Natural killer cell treated with Interleukin-12 subunit alpha and Interleukin-12 subunit beta and Interleukin-15 and Interleukin-18, amount 100 ng/mL, for 72 hours (primary cell): ENCODE measurements around the gene KCNQ1. TPM values are rescaled to one million over a fixed set of nuclear protein-coding genes. Genes with fewer than 3 reads are reported as not detected.

Experiments
- ATAC-seq, 2 donors: fragments of 150-1000 bp; cut with Tn5 transposase in 1 of 2; sonication (Bioruptor Pico), chemical (Tn5 transposase) in 1 of 2; 2 replicates each; pipeline ENCODE4 v1.10.0; 2021
- DNase-seq: peaks from one replicate; pipeline ENCODE4 v3.0.0; 2022; ENCODE audit warnings: low spot score
- H3K27ac Mint-ChIP-seq, 2 donors: 1 replicate in 1 of 2; 2 replicates in 1 of 2; pipeline ENCODE4 v1.8.0; 2022; ENCODE audit warnings: mixed read lengths in 2 of 2, mild to moderate bottlenecking in 1 of 2, moderate library complexity in 1 of 2
- H3K27me3 Mint-ChIP-seq, 2 donors: 1 replicate in 1 of 2; 2 replicates in 1 of 2; pipeline ENCODE4 v1.8.0; 2022; ENCODE audit warnings: mixed read lengths in 2 of 2
- H3K36me3 Mint-ChIP-seq: one replicate; pipeline ENCODE4 v1.8.0; 2022; ENCODE audit warnings: mixed read lengths
- H3K4me1 Mint-ChIP-seq, 2 donors: 1 replicate in 1 of 2; 2 replicates in 1 of 2; pipeline ENCODE4 v1.8.0; 2022; ENCODE audit warnings: low read depth in 2 of 2, mixed read lengths in 2 of 2, mild to moderate bottlenecking in 1 of 2
- H3K4me3 Mint-ChIP-seq: one replicate; pipeline ENCODE4 v1.8.0; 2022; ENCODE audit warnings: mixed read lengths
- H3K9me3 Mint-ChIP-seq: 2 replicates; pipeline ENCODE4 v1.8.0; 2022; ENCODE audit warnings: mixed read lengths
- total RNA-seq, 2 donors: library from RNA; stranded (reverse); gene quantifications; one replicate each; pipeline ENCODE4 v1.2.3, GENCODE V29; 2022

Gene KCNQ1
- total RNA-seq, 2 donors from 2014 or later = 0.19 to 1.4 TPM

- Mint-ChIP-seq H3K4me3 (peak overlapping the region; percentile 33), H3K4me1 (peaks cover 13 to 19% of the 10 kb centered on the region in 2 donors), H3K36me3 (no peaks in the 10 kb centered on the region), H3K27ac (no peak overlapping the region), H3K27me3 (peaks cover 7 to 8% of the 10 kb centered on the region in 2 donors), H3K9me3 (no peaks in the 10 kb centered on the region)
- DNase-seq = no peak
- no peak for ATAC-seq
Measured at GRCh38 chr11:2887515-2888195, 442.8 kb downstream of the KCNQ1 start.

GRCh38 chr11:2888266-2888968 lies 443.6 kb downstream of the KCNQ1 start:
- peak in 1 of 2 donors; percentile 50 for ATAC-seq
- H3K27ac Mint-ChIP-seq = no peak overlapping the region
- H3K4me3 Mint-ChIP-seq = no peak overlapping the region
- H3K9me3 Mint-ChIP-seq = no peaks in the 10 kb centered on the region
- DNase-seq = peak; percentile 93
- peaks cover 0 to 1% of the 10 kb centered on the region in 2 donors for H3K27me3 Mint-ChIP-seq
- H3K4me1 Mint-ChIP-seq = peaks cover 8 to 17% of the 10 kb centered on the region in 2 donors
- no peaks in the 10 kb centered on the region for H3K36me3 Mint-ChIP-seq

- Mint-ChIP-seq H3K4me3 (no peak overlapping the region), H3K36me3 (no peaks in the 10 kb centered on the region), H3K27me3 (no peaks in the 10 kb centered on the region), H3K27ac (no peak overlapping the region), H3K9me3 (no peaks in the 10 kb centered on the region), H3K4me1 (peaks cover 8 to 17% of the 10 kb centered on the region in 2 donors)
- DNase-seq (no peak), ATAC-seq (no peak)
Measured at GRCh38 chr11:2889362-2890273, 444.8 kb downstream of the KCNQ1 start.

GRCh38 chr11:2890466-2891294 lies 445.9 kb downstream of the KCNQ1 start:
- ATAC-seq (no peak), DNase-seq (no peak)
- Mint-ChIP-seq H3K27ac (no peak overlapping the region), H3K4me1 (peaks cover 4 to 14% of the 10 kb centered on the region in 2 donors), H3K4me3 (no peak overlapping the region), H3K36me3 (no peaks in the 10 kb centered on the region), H3K9me3 (no peaks in the 10 kb centered on the region), H3K27me3 (no peaks in the 10 kb centered on the region)

- Mint-ChIP-seq H3K36me3 (no peaks in the 10 kb centered on the region), H3K27ac (peak overlapping the region; percentile 43 to 47), H3K4me3 (peak overlapping the region; percentile 76), H3K4me1 (peaks cover 4 to 13% of the 10 kb centered on the region in 2 donors), H3K27me3 (no peaks in the 10 kb centered on the region), H3K9me3 (no peaks in the 10 kb centered on the region)
- DNase-seq (no peak), ATAC-seq (no peak)
Measured at GRCh38 chr11:2891326-2892214, 446.8 kb downstream of the KCNQ1 start.

DNA sequence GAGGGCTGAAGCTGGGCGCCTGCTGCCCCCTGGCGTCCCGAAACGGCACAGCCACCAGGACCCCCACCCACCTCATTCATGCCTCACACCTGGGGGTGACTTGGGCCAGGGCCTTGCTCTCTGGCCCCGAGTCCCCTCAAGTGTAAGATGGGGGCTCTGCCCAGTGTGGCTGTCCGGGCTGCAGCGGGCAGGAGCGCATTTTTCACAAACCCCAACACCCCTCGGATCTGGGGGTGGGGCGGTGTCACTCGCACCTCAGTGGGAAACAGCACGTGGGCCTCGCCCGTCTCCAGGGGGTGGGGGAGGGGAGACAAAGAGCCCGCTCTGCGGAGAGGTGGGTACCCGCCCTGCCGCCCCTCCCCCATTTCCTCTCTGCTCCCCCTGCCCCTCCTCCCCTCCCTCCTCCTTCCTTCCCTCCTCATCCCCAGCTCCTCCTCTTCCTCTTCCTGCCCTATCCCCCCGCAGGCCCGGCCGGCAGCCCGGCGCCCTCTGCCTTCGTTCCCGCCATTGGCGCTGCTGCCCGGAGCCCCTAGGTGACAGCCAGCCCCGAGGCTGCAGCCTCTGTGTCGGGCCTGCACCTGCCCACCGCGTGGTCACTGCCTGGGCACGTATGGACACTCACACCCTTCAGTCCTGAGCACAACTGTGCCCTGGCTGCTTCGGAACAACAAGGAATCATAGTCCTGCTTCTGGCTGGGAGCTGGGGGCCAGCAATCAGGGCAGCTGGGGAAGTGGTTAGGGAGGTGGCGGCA lies 447.6 kb downstream of the KCNQ1 start:
- H3K27me3 Mint-ChIP-seq = no peaks in the 10 kb centered on the region
- peak; percentile 58 to 67 for ATAC-seq
- H3K4me3 Mint-ChIP-seq = peak overlapping the region; percentile 76
- no peaks in the 10 kb centered on the region for H3K36me3 Mint-ChIP-seq
- H3K27ac Mint-ChIP-seq = peak overlapping the region; percentile 47 to 64
- DNase-seq = no peak
- H3K9me3 Mint-ChIP-seq = no peaks in the 10 kb centered on the region
- peaks cover 4 to 11% of the 10 kb centered on the region in 2 donors for H3K4me1 Mint-ChIP-seq

- Mint-ChIP-seq H3K4me1 (peaks cover 8 to 15% of the 10 kb centered on the region in 2 donors), H3K36me3 (no peaks in the 10 kb centered on the region), H3K9me3 (no peaks in the 10 kb centered on the region), H3K27me3 (no peaks in the 10 kb centered on the region), H3K4me3 (peak overlapping the region; percentile 76), H3K27ac (peak overlapping the region; percentile 47 to 64)
- peak; percentile 58 to 71 for ATAC-seq
- DNase-seq = no peak
Measured at GRCh38 chr11:2892967-2893528, 448.2 kb downstream of the KCNQ1 start.

GRCh38 chr11:2893935-2894334 lies 449.1 kb downstream of the KCNQ1 start:
- Mint-ChIP-seq H3K27me3 (no peaks in the 10 kb centered on the region), H3K36me3 (no peaks in the 10 kb centered on the region), H3K4me3 (no peak overlapping the region), H3K4me1 (peaks cover 16 to 20% of the 10 kb centered on the region in 2 donors), H3K9me3 (no peaks in the 10 kb centered on the region), H3K27ac (peak overlapping the region in 1 of 2 donors; percentile 60)
- ATAC-seq = no peak
- DNase-seq = no peak

GRCh38 chr11:2896047-2896446 lies 451.2 kb downstream of the KCNQ1 start:
- no peak for DNase-seq
- H3K27me3 Mint-ChIP-seq = no peaks in the 10 kb centered on the region
- ATAC-seq = no peak
- H3K4me1 Mint-ChIP-seq = peaks cover 31 to 34% of the 10 kb centered on the region in 2 donors
- H3K36me3 Mint-ChIP-seq = no peaks in the 10 kb centered on the region
- H3K9me3 Mint-ChIP-seq = no peaks in the 10 kb centered on the region
- H3K4me3 Mint-ChIP-seq = no peak overlapping the region
- peak overlapping the region in 1 of 2 donors; percentile 39 for H3K27ac Mint-ChIP-seq

DNA sequence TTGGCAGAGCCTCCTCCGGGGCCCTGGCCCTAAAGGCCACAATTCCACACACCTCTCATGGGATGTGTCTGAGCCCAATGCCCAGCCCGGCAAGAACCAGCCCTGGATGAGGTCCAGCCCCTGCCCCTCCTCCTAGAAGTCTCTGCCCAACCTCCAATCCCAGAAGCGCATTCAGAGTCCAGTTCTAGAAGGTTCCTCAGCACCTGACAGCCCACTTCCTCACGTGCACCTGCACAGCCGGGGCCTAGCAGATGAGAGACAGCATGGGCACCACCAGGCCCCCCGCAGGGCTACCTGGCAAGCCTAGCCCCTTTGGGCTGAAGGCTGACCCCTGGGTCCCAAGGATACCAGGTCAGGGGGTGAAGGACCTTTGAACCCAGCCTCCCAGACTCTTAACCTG lies 452.2 kb downstream of the KCNQ1 start:
- no peaks in the 10 kb centered on the region for H3K9me3 Mint-ChIP-seq
- peak overlapping the region in 1 of 2 donors; percentile 39 for H3K27ac Mint-ChIP-seq
- peaks cover 26 to 36% of the 10 kb centered on the region in 2 donors for H3K4me1 Mint-ChIP-seq

GRCh38 chr11:2898366-2899079 lies 453.7 kb downstream of the KCNQ1 start:
- no peaks in the 10 kb centered on the region for H3K27me3 Mint-ChIP-seq
- peak overlapping the region; percentile 18 to 87 for H3K27ac Mint-ChIP-seq
- H3K4me3 Mint-ChIP-seq = peak overlapping the region; percentile 47
- H3K4me1 Mint-ChIP-seq = peaks cover 27 to 31% of the 10 kb centered on the region in 2 donors
- H3K36me3 Mint-ChIP-seq = no peaks in the 10 kb centered on the region
- peak; percentile 63 to 80 for ATAC-seq
- no peak for DNase-seq
- H3K9me3 Mint-ChIP-seq = no peaks in the 10 kb centered on the region

More for the DNA sequence above, 452.2 kb downstream of the KCNQ1 start:
- no peak for ATAC-seq
- Mint-ChIP-seq H3K4me3 (no peak overlapping the region), H3K36me3 (no peaks in the 10 kb centered on the region), H3K27me3 (no peaks in the 10 kb centered on the region)
- DNase-seq = no peak
